SU-DHL-6 (cell line): Measurements from ENCODE around the gene FAM120B.
"Not testable (repeated sequence)": the region's sequence is repeated elsewhere in the genome, so short reads cannot be mapped to it uniquely, and the experiment has no call there.

Experiments
- H2AFZ ChIP-seq: fragments of 200-600 bp; sonication (generic); 2 replicates; pipeline ENCODE4 v1.6.1; 2014; ENCODE audit warnings: low read depth, mild to moderate bottlenecking, moderate library complexity, mixed read lengths, antibody characterized with exemption, low read length; ENCODE audit not compliant: severe bottlenecking
- H3F3A ChIP-seq: fragments of 200-600 bp; shearing (Covaris generic); 2 replicates; pipeline ENCODE4 v1.6.0; 2016; ENCODE audit warnings: antibody characterized with exemption, mild to moderate bottlenecking; ENCODE audit not compliant: insufficient read depth
- H3K27ac ChIP-seq: fragments of 200-600 bp; sonication (generic); 2 replicates; pipeline ENCODE4 v1.5.1; 2016; ENCODE audit warnings: low read depth, mild to moderate bottlenecking, low read length, moderate library complexity, mixed read lengths
- H3K27me3 ChIP-seq: fragments of 200-600 bp; sonication (generic), shearing (Covaris generic); 2 replicates; pipeline ENCODE4 v1.6.0; 2014; ENCODE audit warnings: mild to moderate bottlenecking, low read length
- H3K36me3 ChIP-seq: fragments of 200-600 bp; sonication (generic); 2 replicates; pipeline ENCODE4 v1.6.1; 2014; ENCODE audit warnings: mild to moderate bottlenecking, low read length, mixed read lengths
- H3K4me2 ChIP-seq: fragments of 300-600, 200-600 bp; shearing (Covaris generic), sonication (generic); 2 replicates; pipeline ENCODE4 v1.6.0; 2014; ENCODE audit warnings: low read length, low read depth, mild to moderate bottlenecking; ENCODE audit not compliant: poor library complexity, severe bottlenecking
- H3K4me3 ChIP-seq: fragments of 200-600 bp; sonication (generic); 2 replicates; pipeline ENCODE4 v1.5.1; 2014; ENCODE audit warnings: antibody characterized with exemption, low read length, mild to moderate bottlenecking, mixed read lengths; ENCODE audit not compliant: insufficient read depth, poor library complexity, severe bottlenecking
- H3K79me2 ChIP-seq: fragments of 200-600 bp; sonication (generic); 2 replicates; pipeline ENCODE4 v1.6.1; 2014; ENCODE audit warnings: mild to moderate bottlenecking, low read length, moderate library complexity; ENCODE audit not compliant: insufficient read depth
- H3K9ac ChIP-seq: fragments of 200-600 bp; sonication (generic); 2 replicates; pipeline ENCODE4 v1.7.0; 2014; ENCODE audit warnings: mild to moderate bottlenecking, low read length
- H3K9me2 ChIP-seq: fragments of 200-600 bp; sonication (generic); replicated peaks from 2 replicates; pipeline ENCODE4 v1.6.1; 2014; ENCODE audit warnings: low read length; ENCODE audit not compliant: insufficient read depth
- H3K9me3 ChIP-seq: fragments of 200-600 bp; sonication (generic); 2 replicates; pipeline ENCODE4 v1.6.1; 2014; ENCODE audit warnings: low read length, mixed read lengths; ENCODE audit not compliant: insufficient read depth
- H4K20me1 ChIP-seq: fragments of 200-600 bp; sonication (generic); 2 replicates; pipeline ENCODE4 v1.6.1; 2014; ENCODE audit warnings: low read depth, mild to moderate bottlenecking, antibody characterized with exemption, low read length, moderate library complexity, mixed read lengths
- CTCF ChIP-seq: fragments of 200-600 bp; sonication (generic); IDR thresholded peaks from one replicate; pipeline ENCODE4 v1.5.1; 2017; ENCODE audit warnings: antibody characterized with exemption, mild to moderate bottlenecking, low read length, moderate library complexity; ENCODE audit not compliant: insufficient read depth, poor library complexity, severe bottlenecking
- EZH2phosphoT487 ChIP-seq: fragments of 200-600 bp; sonication (generic), shearing (Covaris generic); conservative IDR thresholded peaks from 2 replicates; pipeline ENCODE4 v1.6.1; 2018; ENCODE audit warnings: mild to moderate bottlenecking, antibody characterized with exemption, low read length, moderate library complexity, mixed read lengths

FAM120B gene

GRCh38 chr6:170317076-170317475, 10.5 kb downstream of the FAM120B start:
- H3K27ac ChIP-seq: no peak overlapping the region
- H3K9me2 ChIP-seq: no peaks in the 10 kb centered on the region
- TF ChIP-seq CTCF: no peak
- TF ChIP-seq EZH2phosphoT487: no peak
- no peaks in the 10 kb centered on the region for H3K27me3 ChIP-seq
- H2AFZ ChIP-seq: no peak overlapping the region
- H4K20me1 ChIP-seq: 0 out of 2 replicates have a peak, but pooled peaks cover 3% of the 10 kb centered on the region
- H3K4me2 ChIP-seq: no peak overlapping the region
- no peaks in the 10 kb centered on the region for H3F3A ChIP-seq
- no peak overlapping the region for H3K4me3 ChIP-seq
- no peaks in the 10 kb centered on the region for H3K36me3 ChIP-seq
- H3K9ac ChIP-seq: no peak overlapping the region
- H3K79me2 ChIP-seq: peaks cover 39% of the 10 kb centered on the region
- H3K9me3 ChIP-seq: no peaks in the 10 kb centered on the region

- H3F3A ChIP-seq: no peaks in the 10 kb centered on the region
- TF ChIP-seq CTCF: no peak
- TF ChIP-seq EZH2phosphoT487: no peak
- H3K27ac ChIP-seq: no peak overlapping the region
- H3K9me3 ChIP-seq: no peaks in the 10 kb centered on the region
- no peaks in the 10 kb centered on the region for H3K27me3 ChIP-seq
- no peaks in the 10 kb centered on the region for H3K36me3 ChIP-seq
- H2AFZ ChIP-seq: no peak overlapping the region
- H3K9ac ChIP-seq: no peak overlapping the region
- H3K9me2 ChIP-seq: no peaks in the 10 kb centered on the region
- no peaks in the 10 kb centered on the region for H4K20me1 ChIP-seq
- H3K4me3 ChIP-seq: no peak overlapping the region
- no peak overlapping the region for H3K4me2 ChIP-seq
- H3K79me2 ChIP-seq: peaks cover 34% of the 10 kb centered on the region
These were observed 11.2 kb downstream of the FAM120B start for GRCh38 chr6:170317718-170318117.

- H3K79me2 ChIP-seq: no peaks in the 10 kb centered on the region
- H4K20me1 ChIP-seq: no peaks in the 10 kb centered on the region
- H3K4me2 ChIP-seq: no peak overlapping the region
- H2AFZ ChIP-seq: no peak overlapping the region
- H3K9me3 ChIP-seq: no peaks in the 10 kb centered on the region
- H3K27ac ChIP-seq: no peak overlapping the region
- H3K9ac ChIP-seq: no peak overlapping the region
- H3F3A ChIP-seq: no peaks in the 10 kb centered on the region
- no peak for TF ChIP-seq EZH2phosphoT487
- no peak overlapping the region for H3K4me3 ChIP-seq
- no peaks in the 10 kb centered on the region for H3K27me3 ChIP-seq
- H3K36me3 ChIP-seq: peaks cover 9% of the 10 kb centered on the region; the same call in 1 of the 2 replicates
- H3K9me2 ChIP-seq: no peaks in the 10 kb centered on the region
These were observed 22.8 kb downstream of the FAM120B start for GRCh38 chr6:170329321-170329720.

GRCh38 chr6:170335199-170335598, 28.6 kb downstream of the FAM120B start:
- not testable (repeated sequence) for H4K20me1 ChIP-seq, H3K79me2 ChIP-seq, H3K9me3 ChIP-seq, H3K4me3 ChIP-seq, H3K4me2 ChIP-seq, H3K27me3 ChIP-seq, H3K9ac ChIP-seq, H2AFZ ChIP-seq, H3K27ac ChIP-seq, H3F3A ChIP-seq, H3K36me3 ChIP-seq, H3K9me2 ChIP-seq
